Upper lobe of right lung (tissue), 1 donor: Measurements from ENCODE around the gene KRT6C. TPM values are rescaled to one million over a fixed set of nuclear protein-coding genes. Genes with fewer than 3 reads are reported as not detected.

Source experiments
- ATAC-seq: fragments of 200-7000 bp; cut with Tn5 transposase; one replicate; pipeline ENCODE4 v1.9.1; 2020; ENCODE audit warnings: mild to moderate bottlenecking, moderate library complexity
- DNase-seq: peaks from one replicate; pipeline ENCODE4 v3.0.0-alpha.2; 2020
- H3K27ac ChIP-seq: fragments of 200-600 bp; one replicate; pipeline ENCODE4 v1.8.0; 2022
- H3K27me3 ChIP-seq: fragments of 200-600 bp; one replicate; pipeline ENCODE4 v1.8.0; 2022; ENCODE audit warnings: mild to moderate bottlenecking
- H3K36me3 ChIP-seq: fragments of 200-600 bp; one replicate; pipeline ENCODE4 v1.8.0; 2022
- H3K4me1 ChIP-seq: fragments of 200-600 bp; one replicate; pipeline ENCODE4 v1.8.0; 2022
- H3K4me3 ChIP-seq: fragments of 200-600 bp; one replicate; pipeline ENCODE4 v1.8.0; 2022; ENCODE audit warnings: mild to moderate bottlenecking
- H3K9me3 ChIP-seq: fragments of 200-600 bp; one replicate; pipeline ENCODE4 v1.8.0; 2022
- CTCF ChIP-seq: fragments of 200-600 bp; IDR thresholded peaks from one replicate; pipeline ENCODE4 v1.8.0; 2022; ENCODE audit warnings: antibody characterized with exemption
- intact Hi-C: fragments of 100-400 bp; cut with DNase I; formaldehyde crosslinking; loops from one replicate; pipeline ENCODE4 v1.11.0; 2022
- total RNA-seq: library from RNA; stranded (reverse); fragmentation: NEBNext Ultra II Directional; extraction: Animal tissue kit (Norgen Biotek cat#: 25700); gene quantifications from one replicate; pipeline ENCODE4 v1.2.1, GENCODE V29; 2021
- donor health status: DM: no; HTN: yes; CAD: no; lungs with severe emphysema.

The KRT6C gene
- total RNA-seq, 1 donor from 2014 or later: not detected

- ATAC-seq: no peak
- no peak overlapping the region for H3K4me3 ChIP-seq
- H3K27ac ChIP-seq: no peak overlapping the region
- H3K4me1 ChIP-seq: no peaks in the 10 kb centered on the region
- no peak for DNase-seq
- H3K36me3 ChIP-seq: no peaks in the 10 kb centered on the region
- H3K9me3 ChIP-seq: no peaks in the 10 kb centered on the region
- H3K27me3 ChIP-seq: peaks cover 6% of the 10 kb centered on the region
- no peak for TF ChIP-seq CTCF
- intact Hi-C loops: no loop called here
Observed at GRCh38 chr12:52519387-52519703, 45.7 kb upstream of the KRT6C start.

GRCh38 chr12:52518574-52519386 lies 45.2 kb upstream of the KRT6C start:
- no peaks in the 10 kb centered on the region for H3K9me3 ChIP-seq
- TF ChIP-seq CTCF: no peak
- no peaks in the 10 kb centered on the region for H3K36me3 ChIP-seq
- no peaks in the 10 kb centered on the region for H3K4me1 ChIP-seq
- intact Hi-C loops: no loop called here
- ATAC-seq (no peak), DNase-seq (no peak)
- H3K27ac ChIP-seq: no peak overlapping the region
- H3K27me3 ChIP-seq: peaks cover 6% of the 10 kb centered on the region
- no peak overlapping the region for H3K4me3 ChIP-seq

GRCh38 chr12:52517888-52518287 lies 44.3 kb upstream of the KRT6C start:
- ATAC-seq: no peak
- peaks cover 6% of the 10 kb centered on the region for H3K27me3 ChIP-seq

GRCh38 chr12:52517005-52517835 lies 43.6 kb upstream of the KRT6C start:
- H3K27ac ChIP-seq: no peak overlapping the region
- intact Hi-C loops: no loop called here

More at GRCh38 chr12:52517888-52518287, 44.3 kb upstream of the KRT6C start:
- TF ChIP-seq CTCF: no peak
- H3K36me3 ChIP-seq: no peaks in the 10 kb centered on the region
- no peaks in the 10 kb centered on the region for H3K9me3 ChIP-seq
- no peaks in the 10 kb centered on the region for H3K4me1 ChIP-seq
- no peak overlapping the region for H3K27ac ChIP-seq
- no peak for DNase-seq
- H3K4me3 ChIP-seq: no peak overlapping the region
- intact Hi-C loops: no loop called here

More at GRCh38 chr12:52517005-52517835, 43.6 kb upstream of the KRT6C start:
- TF ChIP-seq CTCF: no peak
- Histone ChIP-seq H3K4me1 (no peaks in the 10 kb centered on the region), H3K9me3 (no peaks in the 10 kb centered on the region), H3K4me3 (no peak overlapping the region), H3K27me3 (peaks cover 6% of the 10 kb centered on the region), H3K36me3 (no peaks in the 10 kb centered on the region)
- DNase-seq (no peak), ATAC-seq (no peak)
